Tibial artery (tissue), 4 donors: ENCODE results near the gene SHISAL1.

Experiments
- DNase-seq, 2 donors: peaks; one replicate each; pipeline ENCODE4 v3.0.0-alpha.2; 2019
- H3K27ac ChIP-seq, 2 donors: fragments of 200-600 bp; sonication (generic) in 1 of 2; 1 replicate in 1 of 2; 2 replicates in 1 of 2; pipeline ENCODE4 v1.5.1; 2018 to 2019; ENCODE audit warnings: mild to moderate bottlenecking in 1 of 2
- H3K27me3 ChIP-seq, 2 donors: fragments of 200-600 bp; sonication (generic) in 1 of 2; one replicate each; pipeline versions ENCODE4 v1.5.1 to v1.6.0; 2016 to 2019
- H3K36me3 ChIP-seq, 3 donors: fragments of 200-600 bp; sonication (generic) in 2 of 3; one replicate each; pipeline ENCODE4 v1.5.1; 2016 to 2019; ENCODE audit warnings: mild to moderate bottlenecking in 2 of 3
- H3K4me1 ChIP-seq, 4 donors: fragments of 200-600 bp; sonication (generic) in 2 of 4; 1 replicate in 3 of 4; 2 replicates in 1 of 4; pipeline ENCODE4 v1.5.1; 2016 to 2019
- H3K4me3 ChIP-seq, 2 donors: fragments of 200-600 bp; sonication (generic) in 1 of 2; 1 replicate in 1 of 2; 2 replicates in 1 of 2; pipeline ENCODE4 v1.5.1; 2018 to 2019; ENCODE audit warnings: mild to moderate bottlenecking in 2 of 2
- H3K9me3 ChIP-seq, 3 donors: fragments of 200-600 bp; sonication (generic) in 1 of 3; one replicate each; pipeline ENCODE4 v1.5.1; 2016 to 2019
- CTCF ChIP-seq, 2 experiments: fragments of 200-600 bp in 1 of 2; fragments of 450-650 bp in 1 of 2; IDR thresholded peaks; one replicate each; pipeline ENCODE4 v1.5.1; 2017 to 2019; ENCODE audit warnings: antibody characterized with exemption in 2 of 2, mild to moderate bottlenecking in 1 of 2, moderate library complexity in 1 of 2
- intact Hi-C: fragments of 100-400 bp; cut with DNase I; formaldehyde crosslinking; loops from one replicate; pipeline ENCODE4 v1.15.0; 2023; ENCODE audit warnings: low total_unique reads

SHISAL1 gene

GRCh38 chr22:44301039-44301438 is 11.7 kb downstream of the SHISAL1 start:
- Histone ChIP-seq H3K27ac (no peak overlapping the region), H3K27me3 (peaks cover 0 to 18% of the 10 kb centered on the region in 2 donors), H3K36me3 (no peaks in the 10 kb centered on the region), H3K4me1 (no peaks in the 10 kb centered on the region), H3K9me3 (no peaks in the 10 kb centered on the region), H3K4me3 (no peak overlapping the region)
- no peak for DNase-seq
- intact Hi-C loops: no loop called here
- no peak for TF ChIP-seq CTCF (IDR thresholded peaks at IDR 0.05)

DNA sequence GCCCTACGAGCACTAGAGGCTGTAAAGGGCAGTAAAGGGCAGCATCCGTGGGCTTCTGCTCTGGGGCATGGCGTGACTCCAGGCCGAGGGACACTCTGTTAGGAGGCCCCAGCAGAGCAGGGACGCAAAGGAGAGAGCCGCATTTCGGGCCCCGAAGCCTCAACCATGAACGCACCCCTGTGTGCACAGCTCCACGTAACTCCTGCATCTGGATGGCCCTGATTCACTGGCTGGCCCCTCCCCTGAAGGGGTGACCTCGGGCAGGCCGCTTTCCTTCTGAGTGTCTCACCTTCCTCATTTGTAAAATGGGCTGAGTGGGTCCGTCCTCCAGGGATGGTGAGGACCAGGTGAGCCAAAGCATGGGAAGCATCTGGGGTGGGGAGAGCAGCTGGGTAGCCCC is 13.6 kb downstream of the SHISAL1 start:
- no peak for TF ChIP-seq CTCF (IDR thresholded peaks at IDR 0.05)
- Histone ChIP-seq H3K27ac (no peak overlapping the region), H3K9me3 (peaks cover 0 to 6% (median 4%) of the 10 kb centered on the region in 3 donors), H3K27me3 (peaks cover 0 to 18% of the 10 kb centered on the region in 2 donors), H3K4me1 (no peaks in the 10 kb centered on the region), H3K4me3 (no peak overlapping the region), H3K36me3 (no peaks in the 10 kb centered on the region)
- intact Hi-C loops: no loop called here
- no peak for DNase-seq

- no peak for TF ChIP-seq CTCF (IDR thresholded peaks at IDR 0.05)
- intact Hi-C loops: no loop called here
- no peak for DNase-seq
- Histone ChIP-seq H3K27ac (no peak overlapping the region), H3K9me3 (peaks cover 0 to 7% (median 6%) of the 10 kb centered on the region in 3 donors), H3K4me1 (no peaks in the 10 kb centered on the region), H3K36me3 (no peaks in the 10 kb centered on the region), H3K4me3 (no peak overlapping the region), H3K27me3 (peaks cover 0 to 18% of the 10 kb centered on the region in 2 donors)
These were observed 14.2 kb downstream of the SHISAL1 start for GRCh38 chr22:44298406-44299091.

DNA sequence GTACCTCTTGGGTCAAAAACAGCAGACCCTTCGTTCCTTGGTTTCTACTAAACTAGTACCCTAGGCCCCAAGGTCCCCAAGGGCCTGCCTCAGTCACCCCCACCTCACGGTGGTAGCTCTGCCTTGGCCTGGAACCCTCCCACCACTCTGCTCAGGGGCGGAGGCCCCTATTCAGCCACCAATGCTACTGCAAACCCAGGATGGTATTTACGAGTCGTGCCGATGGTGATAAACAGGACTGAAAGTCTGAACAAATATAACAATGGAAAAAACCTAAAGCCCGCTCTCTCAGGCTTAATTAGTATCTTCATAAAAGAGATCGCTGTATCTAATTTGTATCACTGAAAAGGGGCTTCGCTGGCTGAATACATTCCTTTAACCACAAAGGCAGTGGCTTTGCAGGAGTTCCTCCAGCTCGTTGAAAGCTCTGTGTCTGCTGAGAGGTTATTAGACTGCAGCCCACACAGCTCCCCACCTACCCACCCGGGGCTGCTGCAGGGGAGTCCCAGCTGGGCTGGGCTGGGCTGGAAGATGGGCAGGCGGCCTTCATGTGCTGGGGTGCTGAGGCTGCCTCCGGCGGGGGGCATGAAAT is 15.2 kb downstream of the SHISAL1 start:
- intact Hi-C loops: no loop called here
- H3K9me3 ChIP-seq: peaks cover 0 to 7% (median 6%) of the 10 kb centered on the region in 3 donors
- no peak for DNase-seq
- no peaks in the 10 kb centered on the region for H3K36me3 ChIP-seq
- H3K27me3 ChIP-seq: peaks cover 0 to 18% of the 10 kb centered on the region in 2 donors
- no peak for TF ChIP-seq CTCF (IDR thresholded peaks at IDR 0.05)
- H3K27ac ChIP-seq: no peak overlapping the region
- no peak overlapping the region for H3K4me3 ChIP-seq
- H3K4me1 ChIP-seq: no peaks in the 10 kb centered on the region

DNA sequence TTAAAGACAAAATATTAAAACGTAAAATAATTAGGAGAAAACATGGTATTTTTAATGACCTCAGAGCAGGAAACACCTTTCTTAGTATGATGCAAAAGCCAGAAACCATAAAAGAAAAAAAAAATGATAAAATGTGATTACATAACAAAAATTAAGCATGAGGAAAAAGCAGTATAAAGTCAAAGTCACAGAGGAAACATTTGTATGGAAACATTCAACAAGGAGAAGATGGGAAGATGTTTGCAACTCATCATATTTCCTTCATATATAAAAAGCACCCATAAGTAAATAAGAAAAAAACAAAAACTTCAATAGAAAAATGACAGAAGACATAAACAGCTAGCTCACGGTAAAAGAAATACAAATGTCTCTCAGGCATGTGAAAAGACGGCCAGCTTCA is 17.3 kb downstream of the SHISAL1 start:
- peaks cover 0 to 16% of the 10 kb centered on the region in 2 donors for H3K27me3 ChIP-seq
- H3K4me3 ChIP-seq: no peak overlapping the region
- no peaks in the 10 kb centered on the region for H3K4me1 ChIP-seq
- no peak overlapping the region for H3K27ac ChIP-seq
- H3K9me3 ChIP-seq: peaks cover 0 to 7% (median 6%) of the 10 kb centered on the region in 3 donors
- no peak for DNase-seq
- intact Hi-C loops: no loop called here
- TF ChIP-seq CTCF (IDR thresholded peaks at IDR 0.05): no peak
- H3K36me3 ChIP-seq: no peaks in the 10 kb centered on the region
